HG03342 (cell line): Measurements from ENCODE around the gene SLC4A9.

Experiments used
- ATAC-seq: cut with Tn5 transposase; IDR thresholded peaks from one replicate; pipeline ENCODE4 v1.9.1; 2021; ENCODE audit warnings: mild to moderate bottlenecking, moderate library complexity; ENCODE audit not compliant: unreplicated experiment

The SLC4A9 gene, protein sequence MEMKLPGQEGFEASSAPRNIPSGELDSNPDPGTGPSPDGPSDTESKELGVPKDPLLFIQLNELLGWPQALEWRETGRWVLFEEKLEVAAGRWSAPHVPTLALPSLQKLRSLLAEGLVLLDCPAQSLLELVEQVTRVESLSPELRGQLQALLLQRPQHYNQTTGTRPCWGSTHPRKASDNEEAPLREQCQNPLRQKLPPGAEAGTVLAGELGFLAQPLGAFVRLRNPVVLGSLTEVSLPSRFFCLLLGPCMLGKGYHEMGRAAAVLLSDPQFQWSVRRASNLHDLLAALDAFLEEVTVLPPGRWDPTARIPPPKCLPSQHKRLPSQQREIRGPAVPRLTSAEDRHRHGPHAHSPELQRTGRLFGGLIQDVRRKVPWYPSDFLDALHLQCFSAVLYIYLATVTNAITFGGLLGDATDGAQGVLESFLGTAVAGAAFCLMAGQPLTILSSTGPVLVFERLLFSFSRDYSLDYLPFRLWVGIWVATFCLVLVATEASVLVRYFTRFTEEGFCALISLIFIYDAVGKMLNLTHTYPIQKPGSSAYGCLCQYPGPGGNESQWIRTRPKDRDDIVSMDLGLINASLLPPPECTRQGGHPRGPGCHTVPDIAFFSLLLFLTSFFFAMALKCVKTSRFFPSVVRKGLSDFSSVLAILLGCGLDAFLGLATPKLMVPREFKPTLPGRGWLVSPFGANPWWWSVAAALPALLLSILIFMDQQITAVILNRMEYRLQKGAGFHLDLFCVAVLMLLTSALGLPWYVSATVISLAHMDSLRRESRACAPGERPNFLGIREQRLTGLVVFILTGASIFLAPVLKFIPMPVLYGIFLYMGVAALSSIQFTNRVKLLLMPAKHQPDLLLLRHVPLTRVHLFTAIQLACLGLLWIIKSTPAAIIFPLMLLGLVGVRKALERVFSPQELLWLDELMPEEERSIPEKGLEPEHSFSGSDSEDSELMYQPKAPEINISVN

DNA sequence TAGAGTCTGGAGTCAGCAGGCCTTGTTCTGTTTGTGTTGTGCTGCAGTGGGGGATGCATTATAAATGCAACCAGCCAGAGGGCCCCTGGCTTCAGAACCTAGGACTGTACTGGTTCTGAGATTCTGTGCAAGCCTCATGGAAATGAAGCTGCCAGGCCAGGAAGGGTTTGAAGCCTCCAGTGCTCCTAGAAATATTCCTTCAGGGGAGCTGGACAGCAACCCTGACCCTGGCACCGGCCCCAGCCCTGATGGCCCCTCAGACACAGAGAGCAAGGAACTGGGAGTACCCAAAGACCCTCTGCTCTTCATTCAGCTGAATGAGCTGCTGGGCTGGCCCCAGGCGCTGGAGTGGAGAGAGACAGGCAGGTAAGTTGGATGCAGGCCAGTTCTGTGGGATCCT lies at the start of gene SLC4A9:
SLC4A9 (plus strand) TSS at position 94 of the 400 bp plus-strand sequence; CDS start at position 137, 43 bp downstream.
- no peak for ATAC-seq

- no peak for ATAC-seq
Observed at GRCh38 chr5:140310434-140310833, 49.6 kb upstream of the SLC4A9 start.

DNA sequence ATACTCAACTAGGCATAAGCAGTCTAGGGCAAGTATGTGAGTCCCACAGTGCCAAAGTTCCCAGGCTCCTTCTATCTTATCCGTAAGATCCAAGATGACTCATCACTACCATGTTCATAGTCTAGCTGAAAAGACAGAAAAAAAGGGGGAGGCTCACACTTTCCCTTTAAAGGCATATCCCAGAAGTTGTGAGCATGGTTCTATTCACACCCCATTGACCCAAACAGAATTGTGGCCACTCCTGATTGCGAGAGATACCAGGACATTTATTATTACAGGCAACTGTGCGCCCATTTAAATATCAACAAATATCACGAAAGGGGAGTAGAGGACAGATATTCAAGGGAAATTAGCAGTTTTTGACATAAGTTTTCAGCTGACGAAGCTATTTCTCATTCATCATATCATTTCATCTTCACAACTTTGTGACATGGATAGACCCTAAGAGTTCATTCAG lies 49.0 kb upstream of the SLC4A9 start:
- ATAC-seq: no peak

GRCh38 chr5:140312067-140312790 lies 47.8 kb upstream of the SLC4A9 start:
- no peak for ATAC-seq

DNA sequence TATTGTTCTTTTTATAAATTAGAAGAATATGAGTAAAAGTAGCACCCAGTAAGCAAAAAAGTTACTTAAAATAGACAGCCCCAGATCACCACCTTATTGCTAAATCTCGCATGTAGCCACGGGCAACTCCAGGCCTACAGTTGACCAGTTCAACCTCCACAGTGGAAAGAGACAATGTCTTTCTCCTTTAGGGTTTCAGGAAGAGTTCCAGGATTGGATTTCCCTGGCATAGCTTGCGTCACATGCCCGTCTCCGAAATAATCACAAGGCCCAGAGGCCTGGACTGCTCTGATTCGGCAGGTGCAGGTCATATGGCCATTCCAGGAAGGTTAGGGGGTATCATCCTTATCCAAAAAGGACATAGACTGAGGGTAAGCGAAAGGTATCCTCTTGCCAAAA lies 47.2 kb upstream of the SLC4A9 start:
- ATAC-seq: no peak

DNA sequence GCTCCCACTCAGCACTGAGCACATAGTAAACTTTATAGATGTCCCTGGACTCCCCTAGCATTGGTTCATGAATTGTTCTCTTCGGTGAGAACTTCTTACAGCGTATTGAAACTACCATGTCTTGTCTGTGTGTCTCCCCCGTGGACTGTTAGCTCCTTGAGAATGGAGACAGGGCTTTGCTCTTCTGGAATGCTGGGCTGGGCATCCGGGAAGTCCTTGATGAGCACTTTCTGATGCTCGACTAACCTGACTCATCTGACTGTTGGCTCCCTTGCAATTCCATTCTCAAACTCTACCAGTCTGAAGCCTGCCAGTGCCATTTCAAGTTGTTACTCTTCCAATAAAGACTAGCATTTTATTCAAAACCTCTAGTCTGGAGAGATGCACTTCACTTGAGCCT lies 42.1 kb upstream of the SLC4A9 start:
- ATAC-seq: no peak

DNA sequence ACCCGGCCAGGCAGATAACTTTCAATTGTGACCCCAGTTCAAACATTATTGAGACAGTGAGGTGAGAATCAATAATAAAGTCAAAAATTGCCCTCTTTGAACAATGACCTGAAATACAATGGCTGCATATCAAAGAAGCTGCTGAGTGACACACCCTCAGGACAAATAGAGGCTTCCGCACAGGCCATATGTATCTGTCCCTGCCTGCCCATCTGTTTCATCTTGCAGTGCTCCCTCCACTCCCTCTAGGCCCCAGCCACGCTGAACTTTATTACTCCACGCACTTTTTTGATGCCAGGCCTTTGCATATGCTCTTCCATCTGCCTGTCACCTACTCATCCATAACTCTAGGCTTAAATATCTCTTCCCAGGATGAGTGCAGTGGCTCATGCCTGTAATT lies 41.2 kb upstream of the SLC4A9 start:
- ATAC-seq: no peak

DNA sequence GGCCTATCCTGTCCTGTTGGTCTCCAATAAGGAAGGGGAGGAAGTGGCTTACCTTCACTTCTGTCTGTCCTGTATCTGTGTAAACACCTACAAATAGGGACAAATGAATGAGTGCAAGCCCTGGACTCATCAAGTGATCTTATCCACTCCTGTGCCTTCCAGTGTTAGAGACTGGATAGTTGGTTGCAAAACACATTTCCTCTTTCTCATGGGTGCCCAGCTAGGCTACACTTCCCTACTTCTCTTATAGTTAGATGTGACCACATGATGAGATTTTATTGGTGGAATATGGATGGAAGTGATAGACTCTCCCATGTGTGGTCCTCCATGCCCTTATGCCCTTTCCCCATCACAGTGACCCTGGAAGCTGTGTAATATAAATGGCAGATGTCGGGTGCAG lies 40.2 kb upstream of the SLC4A9 start:
- no peak for ATAC-seq

- ATAC-seq: no peak
Observed at GRCh38 chr5:140321796-140322195, 38.2 kb upstream of the SLC4A9 start.

- no peak for ATAC-seq
Observed at GRCh38 chr5:140322751-140323731, 37.0 kb upstream of the SLC4A9 start.

GRCh38 chr5:140324041-140324600 lies 35.9 kb upstream of the SLC4A9 start:
- no peak for ATAC-seq

DNA sequence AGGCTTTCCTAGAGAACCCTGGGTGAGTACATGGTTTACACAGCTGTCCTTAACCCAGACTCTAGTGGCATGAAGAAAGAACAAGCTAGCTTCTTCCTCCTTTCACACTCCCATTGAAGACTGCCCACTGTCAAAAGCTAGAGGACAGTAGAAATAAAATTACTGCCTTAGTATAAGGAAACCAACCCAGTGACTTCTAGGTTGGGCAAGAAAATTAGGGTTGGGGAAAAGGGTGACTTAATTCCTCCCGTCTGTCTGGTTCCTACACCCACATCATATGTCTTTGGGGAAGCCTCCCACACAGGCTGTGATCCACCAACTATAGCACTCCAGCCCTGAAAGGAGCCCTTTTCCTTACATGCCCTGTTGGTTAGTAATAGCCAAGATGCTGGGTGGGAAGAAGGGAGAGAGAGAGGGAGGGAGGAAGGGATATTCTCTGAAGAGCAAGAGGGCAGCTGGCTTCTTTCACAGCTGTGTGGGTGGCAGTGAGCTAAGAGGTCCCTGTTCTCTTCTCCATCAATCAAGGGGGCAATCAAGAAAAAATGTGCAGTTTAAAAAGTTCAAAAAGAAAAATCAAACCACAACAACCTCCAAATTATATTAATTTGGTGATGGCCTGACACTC lies 35.3 kb upstream of the SLC4A9 start:
- ATAC-seq: no peak

GRCh38 chr5:140325486-140325885 lies 34.5 kb upstream of the SLC4A9 start:
- ATAC-seq: no peak

DNA sequence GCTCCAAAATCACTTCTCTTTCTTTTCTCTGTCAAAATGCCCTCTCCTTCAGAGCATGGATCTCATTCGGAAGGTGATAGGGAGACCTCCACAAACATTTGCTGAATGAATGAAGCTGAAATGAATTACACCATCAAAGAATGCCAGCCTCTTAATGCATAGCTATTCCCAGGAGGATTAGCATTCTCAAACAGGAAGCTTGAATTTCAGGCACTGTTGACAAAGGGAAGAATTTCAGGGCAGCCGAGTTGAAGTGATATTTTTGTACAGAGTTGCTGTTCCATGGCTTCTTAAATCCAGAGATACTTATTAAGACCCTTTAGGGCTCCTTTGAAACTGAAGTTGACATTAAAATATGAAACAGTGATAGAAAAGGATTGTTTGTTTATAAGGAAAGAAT lies 32.4 kb upstream of the SLC4A9 start:
- ATAC-seq: no peak

DNA sequence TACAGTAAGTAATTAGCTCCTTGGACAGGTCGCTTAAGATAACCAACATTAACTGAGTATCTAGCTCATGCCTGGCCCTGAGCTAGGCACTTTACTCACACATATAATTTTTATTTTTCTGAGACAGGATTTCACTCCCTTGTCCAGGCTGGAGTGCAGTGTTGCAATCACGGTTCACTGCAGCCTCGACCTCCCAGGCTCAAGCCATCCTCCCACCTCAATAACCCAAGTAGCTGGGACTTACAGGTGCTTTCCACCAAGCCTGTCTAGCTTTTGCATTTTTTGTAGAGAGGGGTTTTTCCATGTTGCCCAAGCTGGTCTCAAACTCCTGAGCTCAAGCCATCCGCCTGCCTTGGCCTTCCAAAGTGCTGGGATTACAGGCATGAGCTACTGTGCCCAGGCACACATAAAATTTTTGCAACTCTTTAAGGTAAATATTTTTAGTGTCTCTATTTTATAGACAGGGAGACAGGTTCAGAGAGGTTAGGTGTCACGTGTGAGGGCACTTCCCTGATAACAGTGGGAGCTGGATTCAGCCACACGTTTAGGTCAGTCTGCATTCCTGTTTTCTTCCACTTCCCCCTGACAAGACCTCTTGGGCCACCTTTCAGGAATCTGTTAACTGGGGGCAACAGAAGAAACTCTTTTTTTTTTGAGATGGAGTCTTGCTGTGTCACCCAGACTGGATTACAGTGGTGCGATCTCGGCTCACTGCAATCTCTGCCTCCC lies 31.8 kb upstream of the SLC4A9 start:
- no peak for ATAC-seq

DNA sequence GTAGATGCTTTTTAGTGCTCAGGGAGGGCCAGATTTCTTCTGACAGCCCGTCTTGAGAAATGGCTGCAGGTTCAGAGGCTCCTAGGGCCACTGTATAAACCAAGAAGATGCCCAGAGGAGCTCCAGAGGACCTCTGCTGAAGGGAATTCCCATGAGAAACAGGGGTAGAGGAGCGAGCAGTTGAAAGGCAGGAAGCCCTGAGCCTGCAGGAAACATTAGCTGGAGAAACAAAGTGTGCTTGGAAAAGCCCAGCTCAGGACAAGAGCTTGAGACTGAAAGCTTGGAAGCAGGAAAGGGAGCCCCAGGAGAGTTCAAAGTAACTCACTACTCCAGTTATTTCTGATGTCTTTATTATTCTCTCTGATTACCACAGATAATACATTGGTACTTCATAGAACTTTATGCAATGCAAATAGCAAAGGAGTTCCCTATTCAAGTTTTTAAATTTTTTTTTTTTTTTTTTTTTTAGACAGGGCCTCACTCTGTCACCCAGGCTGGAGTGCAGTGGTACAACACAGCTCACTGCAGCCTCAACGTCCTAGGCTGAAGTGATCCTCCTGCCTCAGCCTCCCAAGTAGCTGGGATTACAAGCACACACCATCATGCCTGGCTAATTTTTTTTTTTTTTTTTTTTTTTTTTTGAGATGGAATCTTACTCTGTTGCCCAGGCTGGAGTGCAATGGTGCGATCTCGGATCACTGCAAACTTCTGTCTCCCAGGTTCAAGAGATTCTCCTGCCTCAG lies 30.1 kb upstream of the SLC4A9 start:
- no peak for ATAC-seq

- no peak for ATAC-seq
Observed at GRCh38 chr5:140331638-140332037, 28.4 kb upstream of the SLC4A9 start.

GRCh38 chr5:140336388-140336787 lies 23.6 kb upstream of the SLC4A9 start:
- no peak for ATAC-seq
